ENCODE results near the gene MDH1.
"Not testable (repeated sequence)": the region's sequence is repeated elsewhere in the genome, so short reads cannot be mapped to it uniquely, and the experiment has no call there.

The MDH1 gene

DNA sequence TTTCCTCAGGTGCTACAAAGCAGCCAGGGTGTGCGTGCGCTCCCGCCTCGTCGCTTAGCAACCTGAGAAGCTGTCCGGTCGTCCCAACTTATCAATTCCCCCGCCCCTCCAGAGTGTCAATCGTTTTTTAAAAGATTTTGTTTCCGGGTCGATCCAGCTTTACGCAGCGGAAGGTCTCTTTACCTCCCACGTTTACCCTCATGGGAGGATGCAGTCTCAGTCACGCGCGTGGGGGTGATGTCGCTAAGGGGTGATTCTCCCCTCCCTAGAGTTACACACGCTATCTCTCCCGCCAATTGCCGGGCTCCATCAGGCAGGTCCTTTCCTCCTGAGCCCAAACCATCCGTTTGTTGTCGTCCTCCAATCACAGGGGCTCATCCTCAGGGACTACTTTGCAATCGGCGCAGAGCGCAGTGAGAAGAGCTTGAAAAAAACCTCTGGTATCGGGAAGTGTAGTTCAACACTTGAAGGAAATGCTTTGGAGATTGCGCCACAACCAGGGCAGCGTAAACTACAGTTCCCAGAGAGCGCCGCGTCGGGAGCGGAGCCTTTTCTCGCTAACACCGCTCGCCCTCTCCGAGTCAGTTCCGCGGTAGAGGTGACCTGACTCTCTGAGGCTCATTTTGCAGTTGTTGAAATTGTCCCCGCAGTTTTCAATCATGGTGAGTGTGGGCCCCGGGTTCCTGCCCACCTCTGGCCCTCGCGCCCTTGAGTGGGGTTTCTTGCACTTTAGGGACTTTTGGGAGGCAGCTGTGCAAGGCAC lies at the start of gene MDH1, which contains the start of gene WDPCP:
MDH1 (plus strand) TSS at position 579 of the 763 bp plus-strand sequence; CDS start at position 660, 81 bp downstream.
WDPCP (minus strand) TSS at position 93 of the 763 bp plus-strand sequence. CDS start 206 bp downstream, outside the sequence.
- DNase-seq (ENCODE audit: low read depth, low spot score), result peak; percentile 91

DNA sequence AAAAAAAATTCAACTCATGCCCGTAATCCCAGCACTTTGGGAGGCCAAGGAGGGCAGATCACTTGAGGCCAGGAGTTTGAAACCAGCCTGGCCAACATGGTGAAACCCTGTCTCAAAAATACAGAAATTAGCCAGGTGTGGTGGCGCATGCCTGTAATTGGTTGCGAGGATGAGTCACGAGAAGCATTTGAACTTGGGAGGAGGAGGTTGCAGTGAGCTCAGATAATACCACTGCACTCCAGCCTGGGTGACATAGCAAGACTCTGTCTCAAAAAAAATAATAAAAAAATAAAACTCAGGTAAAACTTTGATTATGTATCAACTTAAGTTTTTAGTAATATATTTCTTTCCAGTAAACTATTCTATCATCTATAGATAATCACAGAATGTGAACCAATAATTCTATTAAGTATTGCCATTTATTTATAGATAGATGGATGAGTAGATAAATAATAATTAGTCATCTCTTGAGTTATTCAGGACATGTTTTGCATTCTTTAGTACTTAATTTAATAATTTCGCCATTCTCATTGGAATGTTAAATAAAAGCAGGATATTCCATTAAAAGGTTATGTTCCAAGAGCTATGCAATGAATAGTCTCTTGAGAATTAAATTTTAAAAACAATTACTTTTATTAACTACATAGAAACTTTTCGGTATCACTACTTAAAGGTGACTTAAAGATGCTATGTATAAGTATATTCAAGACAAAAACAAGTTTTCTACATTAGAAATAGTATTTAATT lies 49.2 kb upstream of the MDH1 start:
- DNase-seq (ENCODE audit: low read depth, low spot score), result no peak

GRCh38 chr2:63544017-63544627 lies 44.6 kb upstream of the MDH1 start:
- no peak for DNase-seq (ENCODE audit: low read depth, low spot score)

DNA sequence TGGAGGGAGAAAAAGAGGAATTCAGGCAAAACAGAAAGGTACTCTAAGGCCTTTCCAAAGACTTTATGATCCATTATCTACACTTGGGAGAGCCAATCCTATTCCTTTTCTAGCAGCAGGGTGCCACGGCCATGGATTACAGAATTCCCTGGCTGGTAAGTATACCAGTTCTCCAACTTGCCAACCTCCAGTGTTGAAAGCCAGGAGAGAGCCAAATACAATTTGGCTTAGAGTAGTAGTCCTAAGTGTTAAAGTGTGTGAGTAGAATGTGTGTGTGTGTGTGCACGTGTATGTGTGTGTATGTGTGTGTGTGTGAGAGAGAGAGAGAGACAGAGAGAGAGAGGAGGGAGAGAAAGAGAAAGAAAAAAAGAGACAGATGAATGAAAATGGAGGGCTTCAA lies 43.7 kb upstream of the MDH1 start:
- DNase-seq (ENCODE audit: low read depth, low spot score), result no peak

GRCh38 chr2:63553049-63553448 lies 35.7 kb upstream of the MDH1 start:
- DNase-seq (ENCODE audit: low read depth, low spot score), result no peak

- DNase-seq (ENCODE audit: low read depth, low spot score), result no peak
Measured at GRCh38 chr2:63555299-63555698, 33.5 kb upstream of the MDH1 start.

DNA sequence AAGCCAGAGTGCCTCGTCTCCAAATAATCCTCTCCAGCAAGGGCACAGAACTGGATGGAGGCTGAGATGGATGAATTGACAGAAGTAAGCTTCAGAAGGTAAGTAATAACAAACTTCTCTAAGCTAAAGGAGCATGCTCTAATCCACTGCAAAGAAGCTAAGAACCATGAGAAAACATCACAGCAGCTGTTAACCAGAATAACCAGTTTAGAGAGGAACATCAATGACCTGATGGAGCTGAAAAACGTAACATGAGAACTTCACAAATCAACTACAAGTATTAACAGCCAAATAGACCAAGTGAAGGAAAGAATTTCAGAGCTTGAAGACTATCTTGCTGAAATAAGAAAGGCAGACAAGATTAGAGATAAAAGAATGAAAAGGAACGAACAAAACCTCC lies 32.8 kb upstream of the MDH1 start:
- no peak for DNase-seq (ENCODE audit: low read depth, low spot score)

DNA sequence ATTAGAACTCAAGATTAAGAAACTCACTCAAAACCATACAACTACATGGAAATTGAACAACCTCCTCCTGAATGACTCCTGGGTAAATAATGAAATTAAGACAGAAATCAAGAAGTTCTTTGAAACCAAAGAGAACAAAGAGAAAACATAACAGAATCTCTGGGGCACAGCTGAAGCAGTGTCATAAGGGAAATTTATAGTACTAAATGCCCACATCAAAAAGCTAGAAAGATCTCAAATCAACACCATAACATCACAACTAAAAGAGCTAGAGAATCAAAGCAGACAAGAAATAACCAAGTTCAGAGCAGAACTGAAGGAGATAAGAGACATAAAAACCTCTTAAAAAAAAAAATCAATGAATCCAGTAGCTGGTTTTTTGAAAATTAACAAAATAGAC lies 30.9 kb upstream of the MDH1 start:
- DNase-seq (ENCODE audit: low read depth, low spot score), result not testable (repeated sequence)

GRCh38 chr2:63558922-63559321 lies 29.8 kb upstream of the MDH1 start:
- DNase-seq (ENCODE audit: low read depth, low spot score), result not testable (repeated sequence)

- no peak for DNase-seq (ENCODE audit: low read depth, low spot score)
Measured at GRCh38 chr2:63562751-63563150, 26.0 kb upstream of the MDH1 start.

GRCh38 chr2:63569740-63570139 lies 19.0 kb upstream of the MDH1 start:
- no peak for DNase-seq (ENCODE audit: low read depth, low spot score)

- no peak for DNase-seq (ENCODE audit: low read depth, low spot score)
Measured at GRCh38 chr2:63571291-63571690, 17.5 kb upstream of the MDH1 start.

- no peak for DNase-seq (ENCODE audit: low read depth, low spot score)
Measured at GRCh38 chr2:63572001-63572400, 16.8 kb upstream of the MDH1 start.

- DNase-seq (ENCODE audit: low read depth, low spot score), result not testable (repeated sequence)
Measured at GRCh38 chr2:63573026-63573425, 15.7 kb upstream of the MDH1 start.

DNA sequence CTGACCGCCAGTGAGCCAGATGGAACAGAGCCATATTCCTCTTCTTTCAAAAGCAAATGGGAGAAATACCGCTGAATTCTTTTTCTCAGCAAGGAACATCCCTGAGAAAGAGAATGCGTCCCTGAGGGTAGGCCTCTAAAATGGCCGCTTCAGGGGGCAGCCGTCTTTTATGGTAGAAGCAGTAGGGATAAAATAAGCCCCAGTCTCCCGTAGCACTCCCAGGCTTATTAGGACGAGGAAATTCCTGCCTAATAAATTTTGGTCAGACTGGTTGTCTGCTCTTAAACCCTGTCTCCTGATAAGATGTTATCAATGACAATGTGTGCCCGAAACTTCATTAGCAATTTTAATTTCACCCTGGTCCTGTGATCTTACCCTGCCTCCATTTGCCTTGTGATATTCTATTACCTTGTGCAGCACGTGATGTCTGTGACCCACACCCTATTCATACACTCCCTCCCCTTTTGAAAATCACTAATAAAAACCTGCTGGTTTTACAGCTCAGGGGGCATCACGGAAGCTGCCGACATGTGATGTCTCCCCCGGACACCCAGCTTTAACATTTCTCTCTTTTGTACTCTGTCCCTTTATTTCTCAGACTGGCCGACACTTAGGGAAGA lies 14.9 kb upstream of the MDH1 start:
- not testable (repeated sequence) for DNase-seq (ENCODE audit: low read depth, low spot score)

GRCh38 chr2:63576546-63576945 lies 12.2 kb upstream of the MDH1 start:
- no peak for DNase-seq (ENCODE audit: low read depth, low spot score)

DNA sequence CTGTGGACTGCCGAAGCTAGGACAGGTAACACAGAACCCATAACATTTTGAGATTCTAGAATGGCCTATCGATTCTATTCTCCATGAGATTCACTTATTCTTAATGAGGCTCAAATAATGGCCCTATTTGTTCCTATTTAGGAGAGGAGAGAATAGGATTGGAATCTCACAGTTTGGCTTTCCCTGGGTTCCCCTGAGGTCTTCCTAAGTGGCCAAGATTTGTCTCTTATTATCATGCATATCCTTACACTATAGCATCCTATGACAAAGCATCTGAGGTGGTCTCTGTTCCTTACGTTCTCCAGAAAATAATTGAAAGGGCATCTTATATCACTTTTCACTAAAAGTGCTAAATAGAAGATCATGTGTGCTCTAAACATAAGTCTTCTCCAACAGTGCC lies 10.0 kb upstream of the MDH1 start:
- no peak for DNase-seq (ENCODE audit: low read depth, low spot score)

- DNase-seq (ENCODE audit: low read depth, low spot score), result no peak
Measured at GRCh38 chr2:63580651-63581297, 8.0 kb upstream of the MDH1 start.

GRCh38 chr2:63581298-63581961 lies 7.3 kb upstream of the MDH1 start:
- no peak for DNase-seq (ENCODE audit: low read depth, low spot score)

DNA sequence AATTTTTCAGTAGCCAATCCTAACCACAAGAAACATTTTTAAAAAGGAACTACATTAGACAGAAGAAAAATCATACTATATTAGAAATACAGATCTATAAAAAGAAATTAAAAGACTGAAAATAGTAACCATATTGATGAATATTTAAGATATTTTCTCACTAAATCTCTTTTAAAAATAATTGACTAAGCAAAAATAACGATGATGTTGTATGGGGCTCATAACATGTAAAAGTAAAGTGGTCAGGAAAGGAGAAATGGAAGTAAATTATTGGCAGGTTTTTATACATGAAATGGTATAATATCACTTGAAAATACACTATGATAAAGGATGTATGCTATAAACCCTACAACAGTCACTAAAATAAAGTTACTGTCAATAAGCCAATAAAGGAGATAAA lies 5.9 kb upstream of the MDH1 start:
- DNase-seq (ENCODE audit: low read depth, low spot score), result no peak

DNA sequence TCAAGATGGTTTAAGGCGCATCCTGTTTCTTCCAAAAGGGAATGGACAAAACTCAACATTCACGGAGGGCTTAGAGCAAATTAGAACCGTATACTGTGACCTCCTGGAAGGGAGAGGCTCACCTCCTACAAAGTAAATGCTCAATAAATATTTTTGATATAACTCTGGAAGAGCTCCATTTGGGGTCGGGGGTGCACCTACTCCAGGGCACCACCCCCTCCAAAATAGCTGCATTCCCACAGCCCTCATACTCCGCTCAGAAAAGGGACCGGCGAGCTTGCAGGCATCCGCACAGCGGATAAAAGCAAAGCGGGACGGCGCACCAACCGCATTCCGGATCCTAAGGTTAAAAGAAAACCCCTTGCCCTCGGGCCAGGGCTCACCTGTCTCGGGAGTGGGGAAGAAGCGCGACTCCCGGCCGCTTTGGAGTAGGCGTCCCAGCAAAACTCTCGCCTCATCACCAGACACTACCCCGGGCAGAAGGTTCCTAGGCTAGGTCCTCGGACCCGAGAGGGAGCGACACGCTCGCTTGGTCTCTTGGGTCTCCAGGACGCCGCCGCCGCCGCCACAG lies 864 bp upstream of the MDH1 start:
- no peak for DNase-seq (ENCODE audit: low read depth, low spot score)

Measured in activated naive CD8-positive, alpha-beta T cell treated with anti-CD3 and anti-CD28 coated beads, Interleukin-2, amount 50 U/mL, for 16 hours (primary cell).